GM15510 (cell line): ENCODE measurements around the gene TEX9.

Experiments
- POLR2A ChIP-seq: IDR thresholded peaks from 3 replicates; pipeline ENCODE4 v1.6.1; 2011; ENCODE audit warnings: borderline replicate concordance; ENCODE audit not compliant: insufficient read length; ENCODE audit errors: extremely low read depth

TEX9 gene

GRCh38 chr15:56411122-56411749 is 46.0 kb downstream of the TEX9 start:
- no peak for TF ChIP-seq POLR2A

GRCh38 chr15:56425276-56425675 is 60.0 kb downstream of the TEX9 start:
- no peak for TF ChIP-seq POLR2A

GRCh38 chr15:56425976-56426375 is 60.8 kb downstream of the TEX9 start:
- no peak for TF ChIP-seq POLR2A

- TF ChIP-seq POLR2A = no peak
These were observed 63.7 kb downstream of the TEX9 start for GRCh38 chr15:56428821-56429458.

GRCh38 chr15:56432304-56432703 is 67.1 kb downstream of the TEX9 start:
- no peak for TF ChIP-seq POLR2A

- TF ChIP-seq POLR2A = no peak
These were observed 75.1 kb downstream of the TEX9 start for GRCh38 chr15:56440214-56440770.

- TF ChIP-seq POLR2A = no peak
These were observed 77.1 kb downstream of the TEX9 start for GRCh38 chr15:56442354-56442753.

- TF ChIP-seq POLR2A = no peak
These were observed 80.5 kb downstream of the TEX9 start for GRCh38 chr15:56445746-56446145.

- no peak for TF ChIP-seq POLR2A
These were observed 89.6 kb downstream of the TEX9 start for GRCh38 chr15:56454836-56455235.

GRCh38 chr15:56456229-56456628 is 91.0 kb downstream of the TEX9 start:
- no peak for TF ChIP-seq POLR2A

- TF ChIP-seq POLR2A = no peak
These were observed 93.9 kb downstream of the TEX9 start for GRCh38 chr15:56459096-56459495.

GRCh38 chr15:56460071-56460470 is 94.8 kb downstream of the TEX9 start:
- TF ChIP-seq POLR2A = no peak

- TF ChIP-seq POLR2A = no peak
These were observed 95.7 kb downstream of the TEX9 start for GRCh38 chr15:56460947-56461346.

- peak; percentile 62 for TF ChIP-seq POLR2A
These were observed 99.8 kb downstream of the TEX9 start, which contains the start of gene MNS1 for GRCh38 chr15:56464893-56465520. TSS of gene MNS1 (minus strand) at chr15:56465137. CDS start at chr15:56464972, 165 bp downstream.

- no peak for TF ChIP-seq POLR2A
These were observed 102.4 kb downstream of the TEX9 start for GRCh38 chr15:56467616-56468015.
